A204.1 (cell line): ENCODE measurements around the gene DNAH17.

Experiments
- FAIRE-seq: peaks from 2 replicates; lab custom pipeline; 2012; peaks lifted over from hg19 to GRCh38; lab: Jason Lieb, UNC

DNAH17 gene

GRCh38 chr17:78428025-78428575 lies 149.1 kb downstream of the DNAH17 start:
- FAIRE-seq: no peak

DNA sequence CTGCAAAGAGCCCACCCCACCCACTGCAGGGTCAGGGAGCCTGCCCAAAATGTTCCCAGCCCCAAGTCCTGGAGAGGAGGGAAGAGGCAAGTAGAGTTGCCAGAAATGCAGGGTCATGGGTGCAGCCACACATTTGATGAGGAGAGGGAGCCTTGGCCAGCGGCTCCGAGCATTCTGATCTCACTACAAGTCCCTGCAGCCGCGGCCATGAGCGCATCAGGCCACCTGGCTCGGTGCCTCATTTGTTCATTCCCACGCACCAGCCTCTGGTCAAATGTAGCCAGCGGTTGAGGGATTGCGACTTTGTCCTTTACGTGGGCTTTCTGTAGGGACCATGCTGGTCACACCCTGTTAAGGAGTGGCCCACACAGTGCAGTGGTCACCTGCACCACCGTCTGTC lies 150.1 kb downstream of the DNAH17 start:
- no peak for FAIRE-seq

GRCh38 chr17:78426293-78426879 lies 150.8 kb downstream of the DNAH17 start:
- FAIRE-seq: no peak

- FAIRE-seq: no peak
These were observed 151.8 kb downstream of the DNAH17 start for GRCh38 chr17:78425429-78425828.

DNA sequence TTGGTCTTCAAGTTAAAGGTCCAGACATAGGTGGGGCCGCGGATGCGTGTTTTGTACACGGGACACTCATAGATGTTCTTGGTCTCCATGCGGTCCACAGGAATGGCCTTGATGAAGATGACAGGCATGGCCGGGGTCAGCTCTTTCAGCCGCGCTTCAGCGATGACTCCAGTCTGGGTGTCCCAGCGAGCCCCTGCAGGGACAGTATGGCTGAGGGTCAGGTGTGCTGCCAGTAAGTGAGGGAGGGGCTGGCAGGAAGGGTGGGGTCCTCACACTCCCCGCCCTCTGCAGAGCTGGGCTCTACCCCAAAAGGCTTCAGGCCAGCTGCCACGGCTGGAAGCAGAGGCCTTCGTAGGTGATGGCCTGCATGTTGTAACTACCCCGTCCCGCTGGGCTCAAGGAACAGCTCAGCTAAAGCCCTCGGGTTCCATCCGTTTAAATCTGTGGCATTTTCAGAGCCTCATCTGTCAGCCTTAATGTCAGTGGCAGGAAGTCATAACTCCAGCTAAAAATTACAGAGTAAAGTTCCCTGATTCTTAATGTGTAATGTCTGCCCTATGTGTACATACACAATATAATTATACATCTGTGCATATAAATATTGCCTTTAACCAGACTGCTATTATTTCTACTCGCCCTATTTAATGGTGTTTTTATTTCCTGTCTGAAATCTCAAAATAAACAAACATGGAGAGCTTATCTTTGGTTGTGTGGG lies 153.1 kb downstream of the DNAH17 start:
- no peak for FAIRE-seq

DNA sequence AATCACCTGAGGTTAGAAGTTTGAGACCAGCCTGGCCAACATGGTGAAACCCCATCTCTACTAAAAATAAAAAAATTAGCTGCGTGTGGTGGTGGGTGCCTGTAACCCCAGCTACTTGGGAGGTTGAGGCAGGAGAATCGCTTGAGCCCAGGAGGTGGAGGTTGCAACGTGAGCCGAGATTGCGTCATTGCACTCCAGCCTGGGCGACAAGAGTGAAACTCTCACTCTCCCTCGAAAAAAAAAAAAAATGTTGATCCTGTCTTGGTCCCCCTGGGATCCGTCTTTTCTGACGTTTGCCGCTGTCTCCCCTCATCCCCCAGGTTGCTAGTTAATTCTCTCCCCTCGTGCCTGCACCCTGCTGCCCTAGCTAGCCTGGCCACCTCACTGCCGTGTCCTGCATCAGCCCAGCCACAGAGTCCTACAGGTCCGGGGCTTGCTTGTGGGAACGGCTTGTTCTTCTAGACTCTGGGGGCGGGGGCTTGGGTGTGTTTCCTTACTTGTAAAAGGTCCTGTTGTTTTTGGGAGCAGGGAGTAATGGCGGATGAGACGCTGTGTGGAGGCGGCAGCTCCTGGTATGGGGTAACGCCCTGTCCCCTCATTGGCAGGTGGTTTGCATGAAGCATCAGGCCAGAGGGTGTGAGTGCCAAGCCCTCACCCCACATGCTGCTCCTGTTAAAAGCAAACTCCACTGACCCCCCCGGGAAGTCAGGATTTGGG lies 154.2 kb downstream of the DNAH17 start:
- no peak for FAIRE-seq

- no peak for FAIRE-seq
These were observed 155.0 kb downstream of the DNAH17 start for GRCh38 chr17:78422267-78422605.

DNA sequence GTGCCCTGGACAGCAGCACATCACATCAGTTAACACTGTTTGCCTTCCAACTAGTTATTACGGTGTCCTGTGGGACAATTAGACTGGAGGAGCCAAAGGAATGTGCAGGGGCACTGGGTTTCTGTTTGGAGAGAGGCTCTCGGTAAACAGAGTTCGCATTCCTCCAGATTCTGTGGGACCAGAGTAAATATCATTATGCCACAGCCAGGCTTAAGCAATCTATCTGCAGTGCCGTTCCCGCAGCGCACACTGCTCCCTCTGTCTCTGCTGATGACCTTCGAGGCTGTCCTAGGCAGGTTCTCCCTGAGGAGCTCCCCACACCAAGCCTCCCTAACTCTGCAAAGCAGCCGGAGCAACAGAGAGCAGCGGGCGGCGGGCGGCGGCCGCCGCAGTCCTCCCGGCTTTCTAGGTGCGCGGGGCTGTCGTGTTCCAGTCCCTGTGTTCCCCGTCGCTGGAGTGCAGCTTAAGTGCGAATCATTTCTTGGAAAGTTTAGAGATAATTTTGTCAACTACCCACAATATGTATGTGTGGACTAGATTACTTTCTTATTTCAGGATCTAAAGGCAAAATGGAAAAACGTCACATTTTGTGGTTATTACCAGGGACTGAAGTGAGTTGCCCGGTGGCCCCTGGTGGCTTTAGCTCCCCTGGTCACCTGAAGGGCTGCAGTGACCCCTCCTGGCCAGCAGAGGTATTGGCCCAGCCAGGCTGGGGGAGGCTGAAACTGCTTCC lies 155.5 kb downstream of the DNAH17 start:
- FAIRE-seq: peak; percentile 6

- FAIRE-seq: no peak
These were observed 156.1 kb downstream of the DNAH17 start for GRCh38 chr17:78421084-78421533.

- FAIRE-seq: no peak
These were observed 157.0 kb downstream of the DNAH17 start for GRCh38 chr17:78419970-78420815.

- FAIRE-seq: no peak
These were observed 158.7 kb downstream of the DNAH17 start for GRCh38 chr17:78418326-78419026.

- no peak for FAIRE-seq
These were observed 159.7 kb downstream of the DNAH17 start for GRCh38 chr17:78417531-78417909.

- FAIRE-seq: no peak
These were observed 160.2 kb downstream of the DNAH17 start for GRCh38 chr17:78416791-78417530.

DNA sequence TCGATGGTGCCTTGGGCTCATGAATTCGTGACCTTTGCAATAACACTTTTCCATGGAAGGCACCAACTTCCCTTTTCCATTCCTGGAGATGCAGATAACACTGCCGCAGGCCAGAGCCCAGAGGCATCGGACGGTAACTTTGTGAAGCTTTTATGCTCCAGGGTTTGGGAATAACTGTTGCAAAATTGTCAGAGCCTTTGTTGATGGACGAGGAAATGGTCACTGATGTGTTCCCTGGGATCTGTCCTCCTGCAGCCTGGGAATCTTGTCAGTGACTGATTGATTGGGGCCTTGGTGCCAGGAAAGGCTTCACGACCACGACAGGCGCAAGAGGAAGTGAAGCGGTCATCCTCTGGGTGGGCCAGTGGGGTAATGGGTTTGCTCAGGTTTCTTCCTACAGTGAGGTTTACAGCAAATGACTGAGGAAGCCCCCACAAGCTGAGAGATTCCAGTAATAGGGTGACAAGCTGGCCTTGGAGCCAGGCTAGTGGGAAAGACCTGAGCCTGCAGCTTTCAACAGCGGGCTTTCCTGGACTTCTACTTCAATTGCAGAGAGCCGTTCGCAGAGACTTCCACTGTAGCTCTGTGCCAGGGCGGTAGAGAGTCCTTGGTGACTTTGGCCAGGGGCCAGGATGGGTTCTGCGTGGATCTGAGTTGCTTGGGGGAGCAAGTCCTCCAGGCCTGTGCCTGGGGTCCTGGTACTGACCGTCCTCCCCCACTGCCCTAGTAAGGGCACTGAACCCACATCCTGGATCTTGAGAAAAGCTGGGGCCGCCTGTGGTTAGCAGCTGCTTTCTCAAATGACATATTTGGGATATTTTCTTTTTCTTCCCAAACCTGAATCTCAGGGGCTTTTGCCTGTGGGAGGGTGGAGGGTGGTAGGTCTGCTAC lies 161.1 kb downstream of the DNAH17 start:
- no peak for FAIRE-seq

GRCh38 chr17:78414178-78415162 lies 162.7 kb downstream of the DNAH17 start:
- no peak for FAIRE-seq

- no peak for FAIRE-seq
These were observed 164.8 kb downstream of the DNAH17 start for GRCh38 chr17:78412403-78412802.

- FAIRE-seq: no peak
These were observed 165.8 kb downstream of the DNAH17 start for GRCh38 chr17:78411241-78411857.
